Thyroid gland (tissue), 4 donors: ENCODE results near the gene ST7L. TPM values are rescaled to one million over a fixed set of nuclear protein-coding genes. Genes with fewer than 3 reads are reported as not detected.

Experiments used
- DNase-seq, 2 donors: peaks; one replicate each; pipeline ENCODE4 v3.0.0-alpha.2; 2019
- H3K27ac ChIP-seq, 3 donors: fragments of 200-600 bp; sonication (generic); 1 replicate in 2 of 3; 2 replicates in 1 of 3; pipeline ENCODE4 v1.5.1; 2016 to 2019; ENCODE audit warnings: mild to moderate bottlenecking in 1 of 3, moderate library complexity in 1 of 3
- H3K27me3 ChIP-seq: fragments of 200-600 bp; sonication (generic); one replicate; pipeline ENCODE4 v1.5.1; 2019
- H3K36me3 ChIP-seq, 2 donors: fragments of 200-600 bp; sonication (generic); one replicate each; pipeline ENCODE4 v1.5.1; 2016 to 2019
- H3K4me1 ChIP-seq, 2 donors: fragments of 200-600 bp; sonication (generic); one replicate each; pipeline ENCODE4 v1.5.1; 2017 to 2019
- H3K4me3 ChIP-seq, 3 donors: fragments of 200-600 bp; sonication (generic); replicated peaks in 1 of 3; 1 replicate in 2 of 3; 2 replicates in 1 of 3; pipeline ENCODE4 v1.5.1; 2016; ENCODE audit warnings: mild to moderate bottlenecking in 1 of 3
- H3K9me3 ChIP-seq: fragments of 200-600 bp; sonication (generic); one replicate; pipeline ENCODE4 v1.5.1; 2017
- POLR2A ChIP-seq, 2 donors: fragments of 450-650 bp; IDR thresholded peaks; one replicate each; pipeline ENCODE4 v1.6.1; 2017; ENCODE audit warnings: antibody characterized with exemption in 2 of 2, mild to moderate bottlenecking in 2 of 2, moderate library complexity in 1 of 2
- WGBS, 2 donors: methylation state at CpG; one replicate each; pipeline ENCODE4 v1.1.5; 2017; 5-methylcytosine and 5-hydroxymethylcytosine counted together
- intact Hi-C: fragments of 100-400 bp; cut with DNase I; formaldehyde crosslinking; loops from one replicate; pipeline ENCODE4 v1.15.1; 2023
- total RNA-seq, 4 donors: library from RNA; depleted of rRNA; stranded (reverse); fragments of >200 nt; gene quantifications; one replicate each; pipeline ENCODE4 v1.2.3, GENCODE V29; 2016
- TF ChIP-seq, protein P1 (sequence below), 6 experiments: fragments of 200-600 bp in 3 of 6; fragments of 450-650 bp in 3 of 6; sonication (generic) in 3 of 6; IDR thresholded peaks; one replicate each; pipeline ENCODE4 v1.5.1; 2016 to 2019; ENCODE audit warnings: antibody characterized with exemption in 6 of 6, mild to moderate bottlenecking in 2 of 6, inconsistent platforms in 1 of 6, moderate library complexity in 1 of 6

The ST7L gene
- total RNA-seq, 4 donors from 2014 or later: 27.3 to 46.4 (median 44.9) TPM

- Histone ChIP-seq H3K27ac (peak overlapping the region in 2 of 3 donors; percentile 17 to 78), H3K27me3 (no peaks in the 10 kb centered on the region), H3K4me3 (no peak overlapping the region), H3K9me3 (no peaks in the 10 kb centered on the region), H3K36me3 (no peaks in the 10 kb centered on the region), H3K4me1 (peaks cover 21 to 37% of the 10 kb centered on the region in 2 donors)
- no peak for DNase-seq
- intact Hi-C loops: no loop called here
- TF ChIP-seq, protein P1, sequence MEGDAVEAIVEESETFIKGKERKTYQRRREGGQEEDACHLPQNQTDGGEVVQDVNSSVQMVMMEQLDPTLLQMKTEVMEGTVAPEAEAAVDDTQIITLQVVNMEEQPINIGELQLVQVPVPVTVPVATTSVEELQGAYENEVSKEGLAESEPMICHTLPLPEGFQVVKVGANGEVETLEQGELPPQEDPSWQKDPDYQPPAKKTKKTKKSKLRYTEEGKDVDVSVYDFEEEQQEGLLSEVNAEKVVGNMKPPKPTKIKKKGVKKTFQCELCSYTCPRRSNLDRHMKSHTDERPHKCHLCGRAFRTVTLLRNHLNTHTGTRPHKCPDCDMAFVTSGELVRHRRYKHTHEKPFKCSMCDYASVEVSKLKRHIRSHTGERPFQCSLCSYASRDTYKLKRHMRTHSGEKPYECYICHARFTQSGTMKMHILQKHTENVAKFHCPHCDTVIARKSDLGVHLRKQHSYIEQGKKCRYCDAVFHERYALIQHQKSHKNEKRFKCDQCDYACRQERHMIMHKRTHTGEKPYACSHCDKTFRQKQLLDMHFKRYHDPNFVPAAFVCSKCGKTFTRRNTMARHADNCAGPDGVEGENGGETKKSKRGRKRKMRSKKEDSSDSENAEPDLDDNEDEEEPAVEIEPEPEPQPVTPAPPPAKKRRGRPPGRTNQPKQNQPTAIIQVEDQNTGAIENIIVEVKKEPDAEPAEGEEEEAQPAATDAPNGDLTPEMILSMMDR (IDR thresholded peaks at IDR 0.05): no peak
- TF ChIP-seq POLR2A (IDR thresholded peaks at IDR 0.05): no peak
These were observed 17.8 kb upstream of the ST7L start for GRCh38 chr1:112636597-112637253.

DNA sequence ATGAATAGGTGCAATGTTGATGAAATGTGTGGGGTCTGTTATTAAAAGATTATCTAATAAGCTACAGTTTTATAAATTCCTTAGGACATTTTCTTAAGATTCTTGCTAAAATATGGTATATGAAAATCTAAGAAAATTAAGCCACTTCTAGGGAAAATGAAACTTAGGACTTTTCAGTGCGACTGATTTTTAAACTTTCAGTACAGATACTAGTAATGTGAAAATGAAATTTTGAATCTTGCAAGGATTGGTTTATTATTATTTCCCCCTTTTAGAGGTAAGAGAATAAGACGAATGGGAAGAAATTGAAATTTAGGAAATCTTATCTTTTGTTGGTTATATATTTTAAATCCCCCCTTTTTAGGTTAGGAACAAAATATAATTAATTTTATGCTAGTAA, 17.1 kb upstream of the ST7L start:
- DNase-seq: no peak
- TF ChIP-seq, protein P1 (IDR thresholded peaks at IDR 0.05): no peak
- TF ChIP-seq POLR2A (IDR thresholded peaks at IDR 0.05): no peak
- no peaks in the 10 kb centered on the region for H3K36me3 ChIP-seq
- peak overlapping the region in 2 of 3 donors; percentile 17 to 78 for H3K27ac ChIP-seq
- H3K4me1 ChIP-seq: peaks cover 21 to 37% of the 10 kb centered on the region in 2 donors
- no peak overlapping the region for H3K4me3 ChIP-seq
- 88 to 89% methylated on average over 2 of the region's 2 CpGs for WGBS, 2 donors
- intact Hi-C loops: no loop called here
- no peaks in the 10 kb centered on the region for H3K9me3 ChIP-seq
- no peaks in the 10 kb centered on the region for H3K27me3 ChIP-seq

- Histone ChIP-seq H3K27me3 (no peaks in the 10 kb centered on the region), H3K4me1 (peaks cover 21 to 37% of the 10 kb centered on the region in 2 donors), H3K36me3 (no peaks in the 10 kb centered on the region), H3K9me3 (no peaks in the 10 kb centered on the region), H3K4me3 (no peak overlapping the region), H3K27ac (no peak overlapping the region)
- TF ChIP-seq, protein P1 (IDR thresholded peaks at IDR 0.05): no peak
- no peak for TF ChIP-seq POLR2A (IDR thresholded peaks at IDR 0.05)
- DNase-seq: no peak
- intact Hi-C loops: no loop called here
These were observed 15.4 kb upstream of the ST7L start for GRCh38 chr1:112634367-112634766.

DNA sequence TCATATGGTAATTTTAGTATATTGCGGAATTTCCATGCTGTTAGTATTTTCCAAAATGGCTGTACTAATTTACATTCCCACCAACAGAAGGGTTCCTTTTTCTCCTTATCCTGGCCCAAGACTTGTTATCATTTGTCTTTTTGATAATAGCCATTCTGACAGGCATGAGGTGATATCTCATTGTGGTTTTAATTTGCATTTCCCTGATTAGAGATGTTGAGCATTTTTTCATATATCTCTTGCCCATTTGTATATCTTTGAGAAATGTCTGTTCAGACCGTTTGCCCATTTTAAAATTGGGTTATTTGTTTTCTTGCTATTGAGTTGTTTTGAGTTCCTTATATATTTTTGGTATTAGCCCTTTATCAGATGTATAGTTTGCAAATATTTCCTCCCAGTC, 14.7 kb upstream of the ST7L start:
- Histone ChIP-seq H3K4me1 (peaks cover 24 to 37% of the 10 kb centered on the region in 2 donors), H3K27me3 (no peaks in the 10 kb centered on the region), H3K4me3 (no peak overlapping the region), H3K9me3 (no peaks in the 10 kb centered on the region), H3K36me3 (no peaks in the 10 kb centered on the region), H3K27ac (no peak overlapping the region)
- 88 to 92% methylated on average over 2 of the region's 2 CpGs for WGBS, 2 donors
- intact Hi-C loops: no loop called here
- TF ChIP-seq, protein P1 (IDR thresholded peaks at IDR 0.05): no peak
- no peak for TF ChIP-seq POLR2A (IDR thresholded peaks at IDR 0.05)
- DNase-seq: no peak

DNA sequence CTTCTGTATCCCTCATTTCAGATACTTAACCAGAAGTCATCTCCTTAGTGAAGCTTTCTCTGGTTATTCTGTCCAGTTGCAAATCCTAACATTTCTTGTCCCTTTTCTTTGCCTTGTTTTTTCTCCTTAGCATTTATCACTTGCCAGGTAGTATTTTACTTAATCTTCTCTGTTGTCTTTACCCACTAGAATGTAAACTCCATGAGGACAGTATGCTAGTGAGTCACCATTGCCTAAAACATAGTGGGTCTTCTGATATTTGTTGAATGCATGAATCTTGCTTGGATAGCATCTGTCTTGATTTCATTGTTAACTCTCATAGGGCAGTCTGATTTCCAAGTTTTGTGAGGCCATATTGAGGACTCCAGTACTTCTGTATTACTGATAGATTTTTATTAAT, 10.3 kb upstream of the ST7L start:
- intact Hi-C loops: no loop called here
- peaks cover 19 to 34% of the 10 kb centered on the region in 2 donors for H3K4me1 ChIP-seq

More for the DNA sequence above, 10.3 kb upstream of the ST7L start:
- TF ChIP-seq POLR2A (IDR thresholded peaks at IDR 0.05): no peak
- TF ChIP-seq, protein P1 (IDR thresholded peaks at IDR 0.05): no peak
- Histone ChIP-seq H3K27ac (no peak overlapping the region), H3K27me3 (no peaks in the 10 kb centered on the region), H3K9me3 (no peaks in the 10 kb centered on the region), H3K36me3 (no peaks in the 10 kb centered on the region), H3K4me3 (no peak overlapping the region)
- DNase-seq: no peak
